EH (cell line): ENCODE results near the gene LYPD4.
A peak's percentile ranks its signal among the peaks of the same experiment; 100 is the strongest.

ENCODE experiments used
- DNase-seq: peaks from one replicate; pipeline ENCODE4 v3.0.0-alpha.2; 2015; ENCODE audit warnings: low read depth

Gene LYPD4

DNA sequence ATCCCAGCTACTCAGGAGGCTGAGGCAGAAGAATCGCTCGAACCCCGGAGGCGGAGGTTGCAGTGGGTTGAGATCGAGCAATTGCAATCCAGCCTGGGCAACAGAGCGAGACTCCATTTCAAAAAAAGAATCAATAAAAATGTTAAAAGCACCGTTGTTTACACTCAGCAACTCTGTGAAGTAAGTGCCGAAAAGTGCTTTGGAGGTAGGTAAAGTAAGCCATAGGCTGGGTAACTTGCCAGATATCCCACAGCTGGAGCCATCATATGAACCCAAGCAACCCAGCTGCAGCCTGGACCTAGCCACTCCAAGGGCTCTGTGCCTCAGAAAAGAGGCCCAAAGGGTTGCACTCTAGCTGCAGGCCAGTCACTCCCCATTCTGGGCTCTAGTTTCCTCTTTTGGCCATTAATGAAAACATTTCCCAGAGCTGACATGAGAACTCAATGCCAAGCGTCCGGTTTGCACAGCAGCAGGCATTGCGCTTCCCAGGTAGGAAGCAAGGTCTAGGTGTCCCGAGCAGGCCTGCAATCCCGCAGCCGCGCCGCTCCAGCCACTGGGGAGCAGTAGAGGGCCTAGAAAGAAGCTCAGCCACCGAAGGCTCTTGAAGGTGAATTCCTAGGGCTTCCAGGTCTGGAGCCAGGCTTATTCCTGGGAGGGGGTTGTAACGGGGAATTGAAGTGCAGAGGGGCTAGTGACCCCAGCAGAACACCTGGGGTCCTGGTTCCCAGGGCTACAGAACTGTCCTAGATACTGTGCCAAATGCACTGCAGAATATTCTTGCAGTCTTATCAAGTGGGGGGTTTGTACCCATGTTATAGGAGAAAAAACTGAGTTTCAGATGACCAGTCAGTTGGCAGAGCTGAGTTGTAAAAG lies 28.5 kb upstream of the LYPD4 start:
- DNase-seq: peak; percentile 64

DNA sequence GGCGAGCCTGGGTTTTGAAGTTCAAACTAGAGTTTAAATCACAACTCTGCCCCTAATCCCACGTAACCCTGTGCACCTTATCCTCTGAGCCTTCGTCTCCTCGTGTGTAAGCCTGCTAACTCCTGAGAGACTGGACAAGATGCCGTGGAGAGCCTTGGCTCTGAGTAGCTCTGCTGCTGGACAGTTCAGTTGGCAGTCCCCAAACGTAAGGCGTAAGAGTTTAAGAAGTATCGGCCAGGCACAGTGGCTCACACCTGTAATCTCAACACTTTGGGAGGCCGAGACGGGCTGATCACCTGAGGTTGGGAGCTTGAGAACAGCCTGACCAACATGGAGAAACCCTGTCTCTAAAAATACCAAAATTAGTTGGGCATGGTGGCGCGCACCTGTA lies 27.9 kb upstream of the LYPD4 start:
- peak; percentile 14 for DNase-seq

DNA sequence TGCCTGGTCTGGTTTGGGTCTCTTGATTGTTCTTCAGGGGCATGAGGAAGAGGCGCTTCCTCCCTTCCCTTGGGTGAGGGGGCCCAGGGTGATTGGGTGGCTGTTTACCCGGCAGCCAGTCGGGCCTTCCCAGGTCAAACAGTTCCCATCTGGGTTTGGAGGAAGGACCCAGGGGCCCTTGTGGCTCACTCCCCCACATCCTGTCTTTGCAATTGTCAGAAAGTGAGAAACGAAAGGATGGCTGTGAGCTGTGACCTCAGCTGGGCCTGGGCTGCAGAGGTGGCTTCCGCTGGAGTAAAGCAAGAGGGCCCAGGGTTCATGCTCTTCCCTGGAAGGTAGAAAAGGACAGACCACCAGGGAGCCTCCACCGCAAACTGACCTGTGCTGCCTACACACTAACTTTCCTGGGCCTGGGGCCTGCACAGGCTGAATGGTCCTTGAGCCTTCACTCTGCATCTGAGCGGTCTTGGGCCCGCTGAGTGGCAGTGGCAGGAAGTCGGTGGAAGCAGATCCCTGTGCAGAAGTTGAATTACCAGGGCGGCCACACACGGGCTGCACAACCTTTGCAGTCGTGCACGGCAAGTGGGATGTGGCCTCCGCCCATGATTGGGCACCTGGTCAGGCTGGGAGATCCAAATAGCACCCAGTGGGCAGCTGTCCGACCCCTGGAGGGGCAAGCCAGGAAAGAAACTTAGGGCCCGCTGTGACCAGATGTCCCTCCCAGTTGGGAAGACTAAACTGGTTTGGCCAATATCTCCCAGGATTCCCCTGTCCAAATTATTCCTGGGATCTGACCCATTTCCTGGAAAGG lies 27.3 kb upstream of the LYPD4 start:
- no peak for DNase-seq

DNA sequence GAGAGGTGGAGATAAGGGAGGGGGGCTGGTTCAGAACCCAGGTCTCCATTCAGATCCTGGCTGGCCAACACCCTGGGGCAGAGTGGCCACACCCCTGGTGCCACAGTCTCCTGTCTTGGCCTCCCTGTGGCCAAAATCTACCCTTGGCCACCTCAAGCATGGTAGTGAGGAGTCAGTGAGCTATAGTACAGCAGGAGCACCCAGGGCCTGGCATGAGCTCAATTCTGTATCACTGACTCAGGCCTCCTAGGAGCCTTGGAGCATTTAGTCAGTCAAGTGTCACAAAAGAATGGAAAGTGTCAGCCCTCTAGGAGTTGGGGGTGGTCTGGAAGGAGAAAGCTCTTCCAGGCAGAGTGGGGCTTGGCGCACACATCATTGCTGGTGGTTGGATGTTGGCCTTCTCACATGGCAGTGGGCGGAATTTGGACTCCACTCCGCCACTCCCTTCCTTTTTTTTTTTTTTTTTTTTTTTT lies 26.0 kb upstream of the LYPD4 start:
- DNase-seq: peak; percentile 43

DNA sequence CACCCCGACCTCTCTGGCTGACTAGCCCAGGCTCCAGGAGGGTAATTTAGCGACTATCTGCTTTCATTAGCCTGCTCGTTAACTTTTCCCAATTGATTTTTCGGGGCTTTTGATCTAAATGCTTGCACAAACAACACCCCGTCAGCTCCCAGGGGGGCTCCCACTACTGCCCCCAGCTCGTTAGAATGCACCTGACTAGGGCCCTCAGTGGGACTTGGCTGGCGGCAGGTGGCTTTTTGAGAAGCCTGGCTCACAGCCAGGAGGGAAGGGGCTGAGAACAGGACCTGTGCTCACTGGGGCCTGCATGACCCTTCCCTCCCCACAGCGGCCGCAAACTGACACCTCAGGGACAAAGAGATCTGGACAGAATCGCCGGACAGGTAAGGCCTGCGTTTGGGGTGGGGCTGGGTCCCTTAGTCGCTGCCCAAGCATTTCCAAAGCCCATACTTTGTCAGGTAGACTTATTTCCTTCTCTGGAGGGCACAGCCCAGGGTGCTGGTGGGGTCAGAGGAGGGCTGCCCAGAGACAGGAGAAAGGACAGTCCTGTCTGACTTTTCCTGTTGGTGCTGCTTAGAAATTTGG lies 25.0 kb upstream of the LYPD4 start:
- DNase-seq: no peak

DNA sequence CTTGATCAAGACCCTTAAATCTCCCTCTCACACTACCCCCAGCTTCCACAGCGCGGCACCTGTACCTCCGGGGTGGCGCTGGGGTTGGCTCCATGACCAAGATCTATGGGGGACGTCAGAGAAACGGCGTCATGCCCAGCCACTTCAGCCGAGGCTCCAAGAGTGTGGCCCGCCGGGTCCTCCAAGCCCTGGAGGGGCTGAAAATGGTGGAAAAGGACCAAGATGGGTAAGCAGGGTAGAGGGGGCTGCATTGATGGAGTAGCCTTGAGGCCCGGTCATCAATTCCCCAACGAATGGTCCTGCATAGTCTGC lies 24.5 kb upstream of the LYPD4 start:
- no peak for DNase-seq

DNA sequence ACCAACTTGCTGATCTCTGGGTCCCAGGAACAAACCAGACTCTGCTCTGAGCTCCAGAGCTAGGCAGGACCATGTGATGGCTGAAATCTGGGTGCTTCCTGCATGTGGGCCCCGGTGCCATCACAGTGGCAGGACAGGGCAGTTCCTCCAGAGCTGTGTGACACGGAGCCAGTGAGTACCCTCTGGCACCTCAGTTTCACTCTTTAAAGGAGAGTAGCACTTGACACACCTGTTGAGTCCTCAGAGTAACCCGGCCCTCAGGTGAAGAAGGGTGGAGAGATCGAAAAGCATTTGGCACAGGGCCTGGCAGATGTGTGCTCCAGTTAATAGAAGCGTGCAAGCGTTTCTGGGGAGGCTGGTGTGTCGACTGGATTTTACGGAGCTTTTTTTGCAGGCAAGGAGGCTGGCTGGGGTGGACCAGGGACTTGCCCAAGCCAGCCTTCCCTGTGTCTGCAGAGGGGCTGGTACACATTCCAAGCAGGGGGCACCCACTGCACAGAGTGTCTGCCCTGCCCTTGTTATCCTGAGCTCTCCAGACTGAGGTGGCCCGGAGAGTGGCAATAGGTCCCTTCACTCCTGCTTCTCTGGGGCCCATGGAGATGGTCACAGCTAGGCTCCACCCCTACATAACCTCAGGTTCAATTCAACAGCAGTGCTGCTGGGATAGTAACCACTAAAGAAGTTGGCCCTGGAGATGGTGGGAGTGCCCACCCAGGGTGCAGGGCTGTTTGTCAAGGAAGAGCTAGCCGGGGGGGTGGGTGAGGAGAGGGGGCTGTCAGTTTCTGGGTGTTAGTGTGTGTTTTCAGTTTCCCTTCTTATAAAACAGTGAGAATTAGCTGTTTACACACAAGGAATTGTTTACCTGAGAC lies 23.9 kb upstream of the LYPD4 start:
- no peak for DNase-seq

DNA sequence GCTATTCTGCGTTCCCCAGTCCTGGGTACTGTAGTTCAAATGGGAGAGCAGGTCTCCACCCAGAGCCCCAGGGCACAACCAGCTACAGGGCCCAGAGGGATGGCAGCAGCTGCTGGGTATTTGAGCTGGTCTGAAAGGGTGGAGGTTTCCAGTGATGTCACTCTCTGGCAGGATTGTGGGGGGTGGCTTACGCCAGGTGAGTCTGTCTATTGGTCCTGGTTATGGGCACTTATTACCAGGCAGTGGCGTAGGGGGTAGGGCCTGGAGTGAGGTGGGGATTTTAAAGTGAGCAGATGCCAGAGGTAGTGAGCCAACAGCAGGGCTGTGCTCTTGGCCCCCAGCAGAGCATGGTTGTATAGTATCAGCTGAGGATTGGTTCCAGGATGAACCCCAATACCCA lies 21.8 kb upstream of the LYPD4 start:
- no peak for DNase-seq

DNA sequence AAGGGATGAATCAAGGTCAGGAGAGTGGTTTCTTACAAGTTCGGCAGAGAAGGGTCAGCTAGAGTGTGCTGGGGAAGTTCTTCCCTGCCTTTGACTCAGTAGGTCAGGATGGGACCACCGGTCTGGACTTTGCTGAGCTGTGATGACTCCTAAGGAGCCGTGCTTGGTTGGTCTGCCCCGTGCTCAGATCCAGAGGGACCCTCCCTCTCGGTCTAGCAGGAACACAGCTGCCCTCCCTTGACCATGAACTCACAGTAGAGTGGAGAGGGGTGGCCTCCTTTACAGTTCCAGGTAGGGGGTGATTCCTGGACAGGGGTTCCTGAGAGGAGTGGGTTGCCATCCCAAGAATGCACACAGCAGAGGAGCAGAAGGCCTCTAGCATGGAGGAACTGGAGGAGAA lies 19.9 kb upstream of the LYPD4 start:
- no peak for DNase-seq

DNA sequence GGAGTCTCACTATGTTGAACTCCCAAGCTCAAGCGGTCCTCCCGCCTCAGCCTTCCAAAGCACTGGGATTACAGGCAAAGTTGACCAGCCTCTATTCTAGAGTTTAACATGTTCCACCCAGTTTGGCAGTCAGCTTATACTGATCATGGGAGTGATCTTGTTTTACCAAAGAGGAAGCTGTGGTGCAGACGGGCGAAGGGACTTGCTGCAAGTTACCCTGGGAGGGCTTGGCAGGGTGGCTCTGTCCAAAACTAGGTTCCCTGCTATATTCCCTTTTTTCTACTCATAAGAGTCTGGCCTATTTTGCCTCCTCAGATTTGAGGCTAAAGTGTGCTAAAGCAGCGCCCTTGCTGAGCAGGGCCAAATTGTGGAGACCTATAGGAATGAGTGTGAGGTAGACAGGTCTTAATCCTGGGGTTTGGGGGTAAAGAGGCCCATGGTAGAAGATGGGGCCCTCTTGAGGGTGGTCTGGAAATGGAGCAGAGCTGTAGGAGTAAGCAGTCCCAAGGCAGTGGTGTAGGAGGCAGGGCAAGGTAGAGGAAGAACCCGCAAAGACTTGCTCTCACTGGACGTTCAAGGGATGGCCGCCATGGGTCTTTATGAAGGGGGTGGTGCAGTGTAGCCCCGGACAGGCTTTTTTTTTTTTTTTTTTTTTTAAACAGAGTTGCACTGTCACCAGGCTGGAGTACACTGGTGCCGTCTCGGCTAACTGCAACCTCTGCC lies 18.9 kb upstream of the LYPD4 start:
- DNase-seq: no peak

DNA sequence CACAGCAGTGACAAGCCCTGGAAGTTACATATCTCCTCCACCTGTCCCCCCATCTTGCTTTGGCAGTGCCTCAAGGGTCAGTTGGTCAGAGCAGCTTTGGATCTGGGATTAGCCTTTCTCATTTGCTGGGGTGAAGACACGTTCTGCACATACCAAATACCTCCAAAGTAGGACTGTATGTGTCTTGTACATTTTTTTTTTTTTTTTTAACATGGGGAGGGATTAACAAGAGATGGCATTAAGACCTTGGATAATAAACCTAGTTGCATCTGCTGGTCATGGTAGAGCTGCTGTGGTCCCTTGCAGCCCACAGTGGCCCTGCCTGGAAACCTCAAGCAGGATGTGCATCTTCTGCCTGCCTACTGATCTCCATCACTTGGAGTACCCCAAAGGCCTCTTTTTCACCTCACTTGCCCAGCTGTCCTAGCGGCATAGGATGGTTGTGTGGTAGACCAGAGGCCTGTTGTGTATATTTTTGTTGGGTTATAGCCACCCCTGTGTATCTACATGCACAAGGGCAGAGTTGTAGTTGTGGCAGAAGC lies 18.0 kb upstream of the LYPD4 start:
- no peak for DNase-seq

DNA sequence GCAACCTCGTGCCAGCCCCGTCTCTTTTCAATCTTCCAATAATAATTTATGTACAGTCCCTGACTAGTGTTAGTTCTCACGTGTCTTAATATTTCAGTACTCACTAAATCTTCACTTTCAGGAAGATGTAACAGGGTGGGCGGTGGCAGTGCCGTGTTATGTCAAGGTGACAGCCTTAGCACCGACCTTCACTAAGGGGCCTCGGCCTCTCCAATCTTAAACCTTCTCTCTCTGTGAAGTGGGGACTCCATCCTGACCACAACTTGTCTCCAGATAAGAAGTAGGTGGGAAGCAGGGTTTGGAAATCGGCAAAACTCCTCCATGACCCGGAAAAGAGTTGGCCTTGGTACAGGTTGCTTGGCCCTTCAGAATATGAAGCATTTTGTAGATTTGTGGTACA lies 17.4 kb upstream of the LYPD4 start:
- DNase-seq: no peak

DNA sequence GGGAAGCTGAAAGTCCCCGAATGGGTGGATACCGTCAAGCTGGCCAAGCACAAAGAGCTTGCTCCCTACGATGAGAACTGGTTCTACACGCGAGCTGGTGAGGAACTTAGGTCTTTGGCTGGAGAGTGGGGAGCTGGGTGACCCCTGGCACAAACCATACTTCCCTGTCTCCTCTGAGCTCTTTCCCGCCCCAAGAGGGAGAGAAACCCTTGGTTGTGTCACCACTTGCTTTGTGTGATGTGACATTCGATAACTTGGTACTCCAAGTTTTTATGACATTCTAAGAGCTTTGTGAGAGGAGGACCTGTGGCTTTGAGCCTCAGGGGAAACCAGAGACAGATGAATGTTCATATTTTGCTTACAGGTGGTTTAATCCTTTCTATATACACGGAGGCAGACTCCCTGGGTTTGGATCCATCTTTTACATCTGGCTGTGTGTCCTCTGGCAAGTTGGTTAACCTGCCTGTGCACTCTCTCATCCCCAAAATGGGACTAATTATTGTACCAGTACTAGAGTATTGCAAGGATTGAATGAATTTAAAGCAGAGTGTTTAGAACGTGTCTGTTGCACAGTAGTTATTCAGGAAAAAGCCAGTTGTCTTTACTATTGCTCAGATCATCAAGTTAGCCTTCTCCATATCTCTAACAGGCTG lies 16.8 kb upstream of the LYPD4 start:
- DNase-seq: no peak

DNA sequence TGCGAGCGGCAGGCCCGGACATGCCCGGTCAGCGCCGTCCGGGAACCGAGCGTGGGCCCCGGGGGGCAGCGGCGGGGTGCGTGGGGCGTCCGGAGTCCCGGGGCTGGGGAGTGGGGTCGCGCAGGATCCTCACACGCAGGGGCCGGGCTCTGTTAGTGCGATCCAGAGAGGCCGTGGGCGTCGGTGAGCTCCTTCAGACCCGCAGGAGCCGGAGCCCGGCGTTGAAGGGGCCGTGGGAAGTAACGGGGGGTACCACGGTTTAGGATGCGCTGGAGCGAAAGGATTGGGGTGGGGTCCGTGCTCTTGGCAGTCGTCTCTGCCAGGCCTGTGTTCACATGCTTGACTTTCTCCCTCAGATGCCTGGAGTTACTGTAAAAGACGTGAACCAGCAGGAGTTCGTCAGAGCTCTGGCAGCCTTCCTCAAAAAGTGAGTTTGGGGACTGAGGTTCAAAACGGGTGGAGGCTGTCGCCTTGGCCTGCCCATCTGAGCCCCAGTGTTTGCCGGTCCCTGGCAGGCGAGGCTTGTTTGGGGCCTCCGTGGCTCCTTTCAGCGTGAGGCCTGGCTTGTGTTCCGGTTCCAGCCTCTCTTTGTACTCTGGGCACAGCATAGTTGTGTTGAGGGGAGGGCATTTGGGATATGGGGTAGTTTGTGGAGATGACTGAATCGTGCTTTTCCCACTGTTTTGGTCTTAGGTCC lies 16.1 kb upstream of the LYPD4 start:
- DNase-seq: peak; percentile 26

DNA sequence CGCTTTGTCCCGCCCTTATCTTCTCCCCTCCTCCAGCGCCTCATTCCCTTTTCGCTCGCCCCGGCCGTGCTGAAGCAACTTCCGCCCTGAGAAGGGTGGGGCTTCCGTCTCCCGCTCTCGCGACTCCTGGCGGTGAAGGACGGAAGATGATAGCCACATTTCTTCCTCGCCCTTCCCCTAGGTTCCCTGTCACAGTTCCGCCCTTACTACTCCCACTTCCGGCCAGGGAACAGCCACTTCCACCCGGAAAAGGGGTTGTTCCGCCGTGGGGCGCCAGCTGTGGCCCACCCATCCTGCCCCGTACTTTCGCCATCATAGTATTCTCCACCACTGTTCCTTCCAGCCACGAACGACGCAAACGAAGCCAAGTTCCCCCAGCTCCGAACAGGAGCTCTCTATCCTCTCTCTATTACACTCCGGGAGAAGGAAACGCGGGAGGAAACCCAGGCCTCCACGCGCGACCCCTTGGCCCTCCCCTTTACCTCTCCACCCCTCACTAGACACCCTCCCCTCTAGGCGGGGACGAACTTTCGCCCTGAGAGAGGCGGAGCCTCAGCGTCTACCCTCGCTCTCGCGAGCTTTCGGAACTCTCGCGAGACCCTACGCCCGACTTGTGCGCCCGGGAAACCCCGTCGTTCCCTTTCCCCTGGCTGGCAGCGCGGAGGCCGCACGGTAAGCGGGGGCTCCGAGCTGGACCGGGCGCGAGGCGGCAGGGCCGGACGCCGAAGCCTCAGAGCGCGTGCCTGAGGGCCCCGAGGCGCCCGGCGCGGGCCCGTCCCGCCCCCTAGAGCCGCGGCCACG lies 15.3 kb upstream of the LYPD4 start, which contains the start of gene RPS19:
RPS19 (plus strand) TSS at position 638 of the 801 bp plus-strand sequence. CDS start 520 bp downstream, outside the sequence.
- peak; percentile 99 for DNase-seq

DNA sequence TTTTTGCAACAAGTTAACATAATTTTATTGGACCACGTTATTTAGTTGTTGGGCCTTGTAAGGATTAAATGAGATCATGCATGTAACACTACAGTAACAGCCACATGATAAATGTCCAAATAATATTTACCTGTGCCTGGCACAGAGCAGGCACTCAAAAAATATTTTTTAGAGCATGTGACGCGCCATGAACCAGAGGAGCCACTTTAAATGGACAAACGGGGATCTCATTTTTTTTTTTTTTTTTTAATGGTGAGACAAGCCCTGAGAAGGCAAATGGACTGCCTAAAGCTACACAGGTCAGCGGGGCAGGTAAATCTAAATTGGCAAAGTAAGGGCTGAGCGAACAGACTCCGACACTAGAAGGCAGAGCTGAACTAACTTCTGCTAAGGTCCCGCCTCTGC lies 14.7 kb upstream of the LYPD4 start:
- no peak for DNase-seq

DNA sequence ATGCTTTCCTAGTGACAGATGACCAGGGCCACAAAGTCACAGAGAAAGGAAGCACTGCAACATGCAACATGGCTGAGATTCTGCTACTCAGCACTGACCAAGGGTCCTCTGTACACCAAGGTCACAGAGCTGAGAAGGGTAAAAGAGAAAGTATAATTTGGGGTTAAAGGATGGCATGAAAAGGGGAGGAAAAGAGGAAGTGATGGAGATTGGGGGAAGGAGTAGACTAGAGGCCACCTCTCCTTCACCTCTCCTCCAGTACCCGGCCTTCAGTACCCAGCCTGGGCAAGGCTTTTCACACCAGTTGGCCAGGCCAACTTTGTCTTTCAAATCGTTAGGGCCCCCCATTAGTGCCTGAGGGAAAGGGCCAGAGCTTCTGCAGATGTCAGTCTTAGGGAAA lies 9.3 kb upstream of the LYPD4 start:
- DNase-seq: no peak

DNA sequence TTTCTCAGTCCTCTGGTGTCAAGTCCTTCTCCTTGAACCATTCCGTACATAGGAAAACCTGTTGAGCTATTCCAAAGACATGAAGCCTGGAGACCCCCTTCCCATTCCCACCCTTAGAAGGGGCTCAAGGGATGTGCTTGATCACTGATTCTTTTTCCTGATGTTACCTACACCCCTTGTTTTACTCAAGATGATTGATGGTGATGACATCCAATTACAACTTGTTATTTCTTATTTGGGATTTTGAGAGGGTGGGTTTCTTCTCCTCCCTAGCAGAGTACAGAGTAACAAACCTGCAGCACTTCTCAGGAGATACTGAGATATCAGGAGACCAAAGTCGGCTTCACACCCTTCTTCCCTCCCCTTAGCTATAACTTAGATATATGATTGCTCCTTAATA lies 8.9 kb upstream of the LYPD4 start:
- no peak for DNase-seq

DNA sequence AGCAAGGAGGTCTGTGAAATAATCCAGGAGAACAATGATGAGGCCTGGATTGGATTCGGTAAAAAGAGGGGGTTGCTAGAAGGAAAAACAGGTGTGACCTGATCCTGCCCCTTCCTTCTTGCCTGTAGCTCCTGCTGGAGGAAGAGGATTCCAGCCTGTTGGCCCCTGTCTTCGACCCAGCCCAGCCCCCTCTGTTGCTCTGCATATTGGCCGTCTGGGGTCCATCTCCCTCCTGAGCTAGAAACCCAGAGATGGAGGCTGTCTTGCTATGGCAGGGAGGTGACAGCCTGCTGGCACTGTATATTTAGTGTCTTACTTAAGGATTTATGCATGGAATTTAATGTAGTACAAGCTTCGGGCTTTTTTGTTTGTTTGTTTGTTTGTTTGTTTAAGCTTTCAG lies 7.0 kb upstream of the LYPD4 start:
- DNase-seq: no peak
